HG02642 (cell line): ENCODE data around the gene ABLIM1.

Source experiments
- ATAC-seq: cut with Tn5 transposase; IDR thresholded peaks from one replicate; pipeline ENCODE4 v1.9.1; 2021; ENCODE audit warnings: mild to moderate bottlenecking; ENCODE audit not compliant: unreplicated experiment, poor library complexity

Gene ABLIM1

DNA sequence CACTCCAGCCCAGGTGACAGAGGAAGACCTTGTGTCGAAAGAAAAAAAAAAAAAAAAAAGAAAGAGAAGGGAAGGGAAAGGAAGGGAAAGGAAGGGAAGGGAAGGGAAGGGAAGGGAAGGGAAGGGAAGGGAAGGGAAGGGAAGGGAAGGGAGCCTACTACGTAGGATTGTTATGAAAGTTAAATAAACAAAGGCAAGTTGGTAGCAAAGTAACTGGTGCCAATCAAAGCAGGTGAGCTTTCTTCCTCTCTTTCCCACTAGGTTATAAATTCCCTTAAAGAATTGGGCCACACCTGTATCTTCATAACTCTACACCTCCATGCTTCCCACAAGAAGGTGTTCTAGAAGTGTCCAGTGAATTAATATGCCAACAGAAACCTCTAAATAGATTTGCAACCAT, 157.4 kb downstream of the ABLIM1 start:
- no peak for ATAC-seq

DNA sequence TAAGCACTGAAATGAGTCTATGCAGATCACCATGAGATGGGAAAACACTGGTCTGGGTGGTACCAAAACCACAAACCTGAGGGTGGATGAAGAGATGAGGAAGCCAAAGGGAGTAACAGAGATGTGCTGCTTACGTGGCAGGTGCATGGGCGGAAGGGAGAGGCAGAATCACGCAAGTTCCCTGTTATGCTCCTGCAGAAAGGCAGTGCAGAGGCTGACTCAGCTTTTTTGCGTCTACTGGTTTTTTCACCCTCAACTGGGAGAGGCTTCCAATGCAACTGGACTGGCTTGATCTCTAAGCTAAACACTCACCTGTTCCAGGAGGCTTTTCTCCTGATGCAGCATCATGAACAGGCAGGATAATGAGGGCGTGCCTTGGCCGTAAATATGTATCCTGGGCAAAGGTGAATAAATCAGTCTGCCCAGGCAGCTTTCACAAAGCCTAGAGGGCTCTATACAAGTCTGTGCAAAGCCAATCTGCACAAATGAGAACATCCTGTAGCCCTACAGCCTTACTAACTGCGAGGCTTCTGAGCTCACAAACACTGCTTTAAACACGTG, 158.4 kb downstream of the ABLIM1 start:
- ATAC-seq: peak; percentile 32

DNA sequence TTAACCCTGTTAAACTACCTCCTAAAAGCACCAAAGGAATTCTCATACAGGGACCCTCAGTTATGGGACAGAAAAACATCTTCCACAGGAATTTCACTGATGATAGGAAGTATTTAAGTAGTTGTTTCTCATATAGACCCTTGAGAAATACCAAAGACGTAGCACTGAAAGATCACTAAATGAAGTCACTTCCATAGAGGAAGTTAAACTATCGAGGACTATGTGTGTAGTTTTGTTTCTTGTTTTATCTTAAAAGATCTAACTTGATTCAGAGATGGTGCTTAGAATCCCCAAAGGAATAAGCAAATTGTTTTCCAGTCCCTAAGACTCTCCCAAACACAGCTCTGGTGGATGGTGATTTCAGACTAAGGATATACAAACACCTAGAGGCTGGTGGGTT, 159.0 kb downstream of the ABLIM1 start:
- peak; percentile 16 for ATAC-seq

DNA sequence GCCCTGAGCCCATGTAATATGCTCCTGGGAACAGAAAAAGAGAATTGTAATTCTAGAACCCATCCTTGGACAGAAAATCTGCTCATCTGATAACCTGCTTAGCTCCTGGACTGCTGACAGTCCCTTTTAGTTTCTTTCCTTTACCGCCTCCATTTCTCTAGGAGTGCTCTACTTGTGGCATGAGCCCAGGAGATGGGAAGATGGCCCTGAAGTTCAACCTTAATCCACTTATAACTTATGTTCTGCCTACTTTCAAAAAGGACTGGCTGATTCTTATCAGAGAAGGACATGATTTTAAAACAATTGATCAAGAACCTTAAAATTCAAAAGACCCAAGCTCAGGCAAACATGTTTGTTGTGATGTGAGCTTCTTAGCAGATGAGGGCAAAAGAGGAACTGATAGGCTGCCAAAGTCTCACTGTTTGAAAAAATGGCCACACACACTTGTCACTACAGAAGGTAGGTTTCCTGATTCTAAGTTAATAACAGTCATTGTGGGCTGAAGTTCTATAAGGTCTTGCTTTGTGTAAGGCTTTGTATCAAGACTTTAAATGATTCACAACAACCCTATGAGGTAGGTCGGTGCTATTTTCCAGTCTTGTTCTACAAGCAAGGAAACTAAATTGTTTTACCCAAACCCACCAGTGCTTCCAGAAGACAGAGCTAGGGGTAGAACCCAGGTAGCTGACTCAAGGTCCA, 159.5 kb downstream of the ABLIM1 start:
- peak; percentile 63 for ATAC-seq

DNA sequence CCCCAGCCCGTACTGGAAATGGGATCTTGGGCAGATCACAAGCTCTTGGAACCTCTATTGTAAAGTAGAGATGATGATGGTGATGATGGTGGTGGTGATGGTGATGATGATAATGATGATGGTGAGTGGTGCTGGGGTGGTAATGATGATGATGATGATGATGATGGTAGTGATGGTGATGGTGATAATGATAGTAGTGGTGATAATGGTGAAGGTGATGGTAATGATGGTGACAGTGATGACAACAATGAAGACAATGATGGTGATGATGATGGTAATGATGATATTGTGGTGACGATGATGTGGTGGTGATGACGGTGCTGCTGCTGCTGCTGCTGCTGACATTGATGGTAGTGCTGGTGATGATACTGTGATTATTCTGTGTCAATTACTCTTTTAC, 162.8 kb downstream of the ABLIM1 start:
- no peak for ATAC-seq

DNA sequence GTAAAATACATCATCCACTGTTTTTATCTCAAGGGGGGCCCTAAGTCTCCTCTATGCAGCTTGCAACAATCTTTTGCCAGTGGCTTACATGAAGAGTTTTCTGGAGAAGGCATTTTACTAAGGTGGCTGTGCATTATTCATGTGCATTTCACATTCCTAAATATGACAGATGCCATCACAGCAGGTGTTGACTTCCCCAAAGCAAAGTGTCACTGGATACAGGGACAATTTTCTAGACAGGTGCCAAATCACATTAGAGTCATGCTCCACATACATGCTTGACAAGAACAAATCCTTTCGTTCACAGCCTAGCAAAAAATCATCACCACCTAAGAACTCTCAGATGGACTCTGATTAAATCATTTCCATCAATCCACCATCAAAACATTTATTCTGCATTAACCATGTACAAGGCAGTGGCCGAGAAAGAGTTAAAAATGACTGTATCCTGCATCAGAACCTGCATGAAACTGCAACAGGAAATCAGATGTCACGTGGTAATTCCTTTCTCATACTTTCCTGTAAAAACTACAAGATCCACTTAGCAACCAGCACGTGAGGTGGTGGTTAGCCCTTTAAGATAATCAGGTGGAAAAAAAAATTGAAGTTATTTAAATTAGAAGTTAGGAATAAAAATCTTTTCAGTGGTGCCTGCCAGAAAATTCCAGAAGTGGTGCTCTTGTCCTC, 165.6 kb downstream of the ABLIM1 start:
- ATAC-seq: no peak

DNA sequence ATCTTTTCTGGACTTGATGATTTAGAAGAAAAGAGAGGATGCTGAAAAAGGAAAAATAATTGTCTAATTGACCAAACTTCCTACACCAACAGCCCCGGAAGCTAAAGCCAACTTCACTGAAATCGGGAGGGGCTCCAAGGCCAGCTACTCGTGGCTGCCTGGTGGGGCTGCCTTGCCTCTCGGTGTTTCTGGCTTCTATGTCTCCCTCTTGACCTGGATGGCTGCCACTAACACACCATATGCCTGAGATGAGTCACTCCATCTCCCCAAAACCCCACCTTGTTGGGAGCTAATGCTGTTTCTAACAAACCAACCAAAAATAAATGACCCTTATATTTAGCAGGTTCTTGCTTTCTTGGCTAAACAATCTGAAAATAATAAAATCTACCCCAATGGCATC, 166.1 kb downstream of the ABLIM1 start:
- no peak for ATAC-seq

DNA sequence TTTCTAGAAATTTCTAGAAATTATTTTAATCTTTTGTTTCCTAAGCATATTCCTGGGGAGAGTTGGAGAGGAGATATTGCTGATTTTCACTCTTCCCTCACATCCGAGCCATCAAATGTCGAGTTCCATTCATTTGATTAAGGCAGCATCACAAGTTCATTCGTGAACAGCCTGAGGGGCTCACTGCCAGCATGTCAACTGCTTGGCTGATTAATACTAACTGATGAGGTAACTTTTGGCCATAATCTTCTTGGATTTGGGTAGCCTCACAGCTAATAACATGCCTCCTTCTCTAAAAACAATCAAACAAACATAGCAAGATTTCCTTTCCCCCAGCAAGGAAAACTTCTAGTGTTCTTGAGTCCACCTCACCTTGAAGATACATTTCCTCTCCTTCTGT, 166.7 kb downstream of the ABLIM1 start:
- no peak for ATAC-seq

DNA sequence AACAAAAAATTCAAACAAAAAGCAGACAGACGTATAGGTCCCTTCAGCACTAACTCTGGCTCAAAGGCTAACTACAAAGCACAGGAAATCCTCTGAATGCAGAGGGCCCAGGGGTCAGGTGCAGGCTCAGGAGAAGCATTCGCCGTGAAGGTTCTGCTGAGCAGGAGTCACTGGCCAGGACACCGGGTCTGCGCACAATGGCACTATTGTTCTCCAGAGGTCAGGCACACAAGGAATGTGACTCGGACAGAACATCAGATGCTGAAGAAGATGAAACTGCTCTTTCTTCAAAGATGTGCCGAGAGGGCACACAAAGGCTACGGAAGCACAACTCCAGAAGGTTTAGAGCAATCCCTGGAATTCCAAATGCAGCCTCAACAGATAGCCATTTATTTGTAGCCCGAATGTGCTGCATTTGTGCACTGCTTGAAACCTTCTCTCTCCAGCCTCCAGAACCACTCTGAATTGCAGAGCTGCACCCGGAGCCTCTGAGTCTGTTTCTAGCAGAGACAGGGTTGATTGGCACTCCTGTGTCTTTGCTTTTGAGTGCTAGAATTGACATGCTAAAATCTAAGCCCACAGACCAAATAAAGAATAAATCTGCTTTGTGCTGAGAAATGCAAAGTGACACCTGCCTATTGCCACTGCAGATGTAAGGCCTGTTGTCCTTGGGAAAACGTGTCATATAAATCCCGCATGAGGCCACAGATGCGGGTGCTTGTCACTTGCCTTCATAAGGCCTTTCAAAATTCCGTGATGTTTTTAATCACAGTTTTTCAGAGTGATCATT, 168.4 kb downstream of the ABLIM1 start:
- no peak for ATAC-seq

DNA sequence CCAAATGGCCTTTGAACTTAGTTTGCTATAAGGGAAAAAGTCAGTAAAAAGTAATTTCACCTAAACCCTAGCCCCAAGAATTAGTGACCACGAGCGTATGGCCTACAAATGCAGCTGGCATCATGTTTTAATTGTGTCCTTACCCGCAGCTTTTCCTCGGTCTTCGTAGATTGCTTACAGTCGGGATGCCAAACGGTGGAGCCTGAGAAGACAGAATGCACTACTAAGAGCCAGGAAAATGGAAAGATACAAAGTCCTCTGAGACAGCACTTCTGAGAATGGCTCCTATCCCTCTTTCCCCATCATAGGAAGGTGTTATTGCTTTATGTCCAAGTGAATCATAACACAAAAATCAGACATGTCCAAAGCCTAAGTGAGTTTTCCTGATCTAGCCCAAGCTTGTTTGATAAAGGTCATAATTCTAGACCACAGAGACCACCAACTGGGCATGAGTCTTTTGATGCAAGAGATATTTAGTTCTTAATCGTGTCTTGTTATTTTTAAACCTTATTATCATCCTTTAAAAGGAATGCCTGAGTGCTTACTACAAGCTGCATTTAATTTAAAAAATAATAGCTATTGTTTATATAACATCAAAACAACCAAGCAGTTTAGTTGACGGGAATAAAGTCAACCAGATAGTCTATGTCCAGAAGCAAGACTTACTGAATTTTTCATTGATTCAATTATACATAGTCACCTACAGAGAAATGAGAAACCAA, 170.1 kb downstream of the ABLIM1 start:
- no peak for ATAC-seq

DNA sequence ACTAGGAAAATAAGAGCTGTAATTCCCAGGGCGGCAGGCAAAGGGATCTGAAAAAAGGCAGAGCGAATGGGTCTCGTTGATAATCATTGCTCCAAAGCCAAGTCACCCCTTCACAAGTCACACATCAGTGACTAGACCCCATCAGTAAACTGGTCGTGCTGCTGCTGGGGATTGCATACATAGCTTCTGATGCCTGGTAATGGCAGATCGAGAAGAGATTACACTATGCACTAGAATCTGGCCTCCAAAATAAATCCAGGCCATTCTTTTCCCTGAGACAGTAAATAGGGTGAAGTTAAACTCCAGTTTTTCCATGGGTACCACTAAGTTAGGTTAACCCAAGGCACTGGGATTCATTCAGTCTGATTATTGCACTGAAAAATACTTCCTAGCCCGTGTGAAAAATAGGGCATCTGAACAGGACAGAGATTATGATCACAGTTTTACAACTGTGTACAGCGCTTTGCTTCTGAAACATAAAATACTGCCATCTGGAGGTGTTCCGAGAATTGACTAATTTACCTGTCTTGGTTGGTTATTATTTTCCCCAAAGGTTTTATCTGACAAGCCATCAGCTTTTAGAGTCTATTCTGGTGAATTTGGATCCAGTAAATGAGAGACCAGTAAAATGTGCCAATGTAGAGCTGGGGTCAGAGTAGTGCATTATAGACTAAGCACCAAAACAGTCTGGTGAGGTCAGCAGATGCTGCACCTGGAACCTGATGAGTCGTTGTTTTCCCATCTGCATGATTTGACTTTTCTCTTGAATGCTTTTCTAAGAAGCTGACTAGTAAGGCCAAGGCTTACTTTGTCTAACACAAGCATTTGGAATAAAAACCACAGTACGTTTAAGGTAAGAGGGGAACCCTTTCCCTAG, 170.9 kb downstream of the ABLIM1 start:
- ATAC-seq: no peak

DNA sequence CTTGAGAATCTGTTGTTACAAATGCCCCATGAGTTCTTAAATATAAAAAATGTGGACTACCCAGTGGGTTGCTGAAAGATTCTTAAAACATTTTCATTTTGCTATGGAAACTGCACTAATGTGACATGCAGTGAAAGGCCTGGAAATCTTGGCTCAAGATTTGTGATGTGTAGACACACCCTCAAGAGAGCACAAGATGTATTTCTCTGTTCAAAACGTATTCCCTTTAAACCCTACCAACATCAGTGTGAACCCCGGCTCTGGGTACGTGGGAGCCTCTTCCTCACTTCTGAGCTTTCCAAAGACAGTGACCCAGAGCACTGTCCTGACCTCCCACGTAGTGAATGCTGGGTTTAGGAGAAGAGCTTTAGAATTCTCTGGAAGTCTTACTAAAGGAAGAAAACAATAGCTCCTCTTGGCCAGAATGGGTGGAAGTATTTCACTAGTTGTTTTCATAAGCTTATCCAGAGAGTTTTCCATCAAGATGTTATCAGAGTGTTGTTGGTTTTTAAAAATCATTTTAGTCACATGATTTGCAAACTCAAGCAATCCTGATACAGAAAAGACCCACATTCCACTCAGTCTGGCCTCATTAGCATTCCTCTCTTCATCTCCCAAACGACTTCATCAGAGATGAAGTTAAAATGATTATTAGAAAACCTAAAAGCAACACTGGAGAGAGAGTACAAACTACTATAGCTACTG, 172.2 kb downstream of the ABLIM1 start:
- ATAC-seq: no peak

DNA sequence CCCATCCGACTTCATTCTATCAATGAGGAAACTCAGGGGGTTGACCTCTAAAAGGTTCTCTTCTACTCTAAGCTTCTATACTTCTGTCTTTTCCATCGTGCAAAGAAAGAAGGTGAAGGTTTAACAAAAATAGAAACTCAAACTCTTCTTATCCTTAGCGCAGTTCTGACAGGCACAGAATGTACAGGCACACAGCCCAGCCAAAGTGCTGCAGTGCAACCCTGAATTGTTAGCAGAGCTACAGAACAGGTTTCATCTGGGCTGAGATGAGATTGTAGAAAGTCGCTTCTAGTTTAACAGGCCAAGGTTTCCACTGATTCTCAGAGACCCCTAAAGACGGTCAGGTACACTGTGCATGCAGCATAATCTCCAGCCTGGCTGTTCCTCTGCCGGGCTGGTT, 174.5 kb downstream of the ABLIM1 start:
- ATAC-seq: no peak

DNA sequence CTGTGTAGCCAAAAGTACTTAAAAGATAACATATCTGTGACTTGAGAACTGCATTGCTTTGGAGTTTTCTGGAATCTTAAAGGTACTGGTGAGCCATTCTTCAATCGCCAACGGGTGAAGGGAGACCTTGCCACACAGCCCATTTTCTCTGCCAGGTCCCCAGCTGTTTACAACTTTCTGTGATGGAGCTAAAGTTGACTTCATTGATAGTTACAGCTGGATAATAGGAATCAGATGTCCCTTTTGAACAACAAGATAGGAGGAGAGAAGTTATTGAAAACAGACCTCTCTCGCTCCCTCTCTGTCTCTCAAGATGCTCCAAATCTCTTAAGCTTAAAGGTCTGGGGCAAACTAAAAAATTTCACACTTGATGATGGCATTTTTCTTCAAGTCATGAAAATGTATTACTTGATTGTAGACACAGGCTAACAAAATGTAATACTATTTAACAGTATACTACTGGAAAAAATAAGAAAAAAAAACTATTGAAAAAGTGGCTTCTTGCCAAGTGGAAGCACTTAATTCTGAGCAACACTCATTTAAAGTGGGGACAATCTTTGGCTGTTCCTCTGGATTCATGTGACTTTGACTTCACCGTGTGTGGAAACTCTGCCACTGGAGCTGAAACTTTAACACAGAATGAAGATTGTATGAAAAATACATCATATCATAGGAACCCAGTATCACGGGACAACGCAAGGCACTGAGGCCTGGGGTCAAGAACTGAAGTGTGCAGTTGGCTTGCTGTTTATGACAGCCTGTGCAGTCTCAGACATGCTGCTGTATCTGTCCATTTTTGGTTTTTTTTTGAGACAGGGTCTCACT, 175.4 kb downstream of the ABLIM1 start:
- no peak for ATAC-seq

DNA sequence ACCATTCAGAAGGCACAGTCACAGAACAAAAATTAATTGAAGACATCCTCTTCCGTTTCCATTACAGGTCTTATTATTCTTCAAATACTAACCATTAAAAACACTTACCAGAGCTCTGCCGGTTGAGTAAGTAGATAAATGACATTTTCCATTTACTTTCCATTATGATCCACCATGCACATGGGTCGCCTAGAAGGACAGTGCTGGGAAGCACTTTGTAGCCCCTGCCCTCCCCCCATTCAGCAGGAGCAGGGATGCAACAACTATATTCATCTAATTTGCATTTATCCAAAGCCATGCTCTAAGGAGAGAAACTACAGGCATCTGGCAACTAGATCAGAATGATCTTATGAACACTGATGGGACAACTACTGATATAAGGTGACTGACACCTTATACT, 177.0 kb downstream of the ABLIM1 start:
- no peak for ATAC-seq

DNA sequence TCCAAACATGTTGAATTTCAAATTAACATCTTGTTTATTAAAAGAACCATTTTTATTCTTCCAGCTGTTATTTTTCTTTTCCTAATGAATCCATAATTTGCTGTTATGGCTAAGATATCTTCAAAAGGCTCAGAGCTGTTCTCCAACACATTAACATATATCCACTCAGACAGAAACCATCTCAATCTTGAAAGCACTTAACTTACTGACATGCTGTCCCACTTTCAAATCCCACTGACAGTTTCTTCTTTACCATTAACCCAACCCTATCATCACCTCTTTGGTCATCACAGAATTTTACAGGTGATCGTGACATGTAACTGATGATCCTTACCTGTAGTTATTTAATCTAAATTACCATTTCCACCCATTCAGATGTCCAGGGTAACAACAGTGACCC, 178.2 kb downstream of the ABLIM1 start:
- ATAC-seq: no peak

DNA sequence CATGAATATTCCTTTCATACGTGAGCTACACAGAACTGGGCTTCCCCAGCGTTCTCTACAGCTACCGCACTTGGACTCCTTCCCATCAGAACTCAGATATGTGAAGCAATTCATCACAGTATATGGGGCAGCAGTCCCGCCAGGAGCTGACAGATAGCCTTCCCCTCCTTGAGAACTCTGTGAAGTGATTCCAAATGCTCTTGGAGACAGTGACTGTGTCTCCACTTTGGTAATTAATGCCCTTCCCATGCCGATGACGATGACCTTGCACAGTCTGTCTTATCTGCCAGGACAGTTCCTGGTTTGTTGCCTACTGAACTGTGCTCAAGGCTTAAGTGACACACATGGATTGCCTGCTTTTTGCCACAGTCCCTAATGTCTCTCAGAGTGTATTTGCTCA, 178.8 kb downstream of the ABLIM1 start:
- ATAC-seq: no peak

DNA sequence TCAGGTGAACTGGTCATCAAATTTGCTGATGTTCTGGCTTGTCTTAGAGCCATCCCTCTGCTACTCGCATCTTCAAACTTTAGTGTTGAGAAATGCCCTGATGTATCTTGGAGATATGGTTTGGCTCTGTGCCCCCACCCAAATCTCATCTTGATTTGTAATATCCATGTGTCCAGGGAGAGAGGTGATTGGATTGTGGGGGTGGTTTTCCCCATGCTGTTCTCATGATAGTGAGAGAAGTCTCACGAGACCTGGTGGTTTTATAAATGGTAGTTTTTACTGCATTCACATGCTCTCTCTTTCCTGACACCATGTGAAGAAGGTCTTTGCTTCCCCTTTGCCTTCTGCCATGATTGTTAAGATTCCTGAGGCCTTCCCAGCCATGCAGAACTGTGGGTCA, 179.8 kb downstream of the ABLIM1 start:
- ATAC-seq: no peak
